ENCODE results near the gene TBX10. TPM values are rescaled to one million over a fixed set of nuclear protein-coding genes. Genes with fewer than 3 reads are reported as not detected.

Gene TBX10
- total RNA-seq, 1 donor from 2014 or later, result not detected

- H3K27ac Mint-ChIP-seq (ENCODE audit: unreplicated experiment), result peak overlapping the region; percentile 0
- no peak overlapping the region for H3K4me3 Mint-ChIP-seq
- no peaks in the 10 kb centered on the region for H3K27me3 Mint-ChIP-seq (ENCODE audit: low read depth)
- peaks cover 4% of the 10 kb centered on the region for H3K36me3 Mint-ChIP-seq (ENCODE audit: low read depth)
- peaks cover 14% of the 10 kb centered on the region for H3K4me1 Mint-ChIP-seq
- DNase-seq (ENCODE audit: low read depth, low spot score), result no peak
- no peak for TF ChIP-seq CTCF (conservative IDR thresholded peaks at IDR 0.05)
- peaks cover 2% of the 10 kb centered on the region for H3K9me3 Mint-ChIP-seq
These were observed 13.6 kb upstream of the TBX10 start for GRCh38 chr11:67652965-67653845.

- DNase-seq (ENCODE audit: low read depth, low spot score), result no peak
- Mint-ChIP-seq H3K4me1 (peaks cover 14% of the 10 kb centered on the region), H3K4me3 (no peak overlapping the region), H3K27ac (ENCODE audit: unreplicated experiment) (peak overlapping the region; percentile 0), H3K36me3 (ENCODE audit: low read depth) (peaks cover 4% of the 10 kb centered on the region), H3K9me3 (peaks cover 2% of the 10 kb centered on the region), H3K27me3 (ENCODE audit: low read depth) (no peaks in the 10 kb centered on the region)
- TF ChIP-seq CTCF (conservative IDR thresholded peaks at IDR 0.05), result no peak
These were observed 12.6 kb upstream of the TBX10 start for GRCh38 chr11:67651976-67652781.

GRCh38 chr11:67649634-67650510, 10.3 kb upstream of the TBX10 start:
- no peak overlapping the region for H3K4me3 Mint-ChIP-seq
- H3K9me3 Mint-ChIP-seq, result no peaks in the 10 kb centered on the region
- H3K36me3 Mint-ChIP-seq (ENCODE audit: low read depth), result peaks cover 4% of the 10 kb centered on the region
- H3K27me3 Mint-ChIP-seq (ENCODE audit: low read depth), result no peaks in the 10 kb centered on the region
- no peak for TF ChIP-seq CTCF (conservative IDR thresholded peaks at IDR 0.05)
- peaks cover 14% of the 10 kb centered on the region for H3K4me1 Mint-ChIP-seq
- no peak for DNase-seq (ENCODE audit: low read depth, low spot score)
- no peak overlapping the region for H3K27ac Mint-ChIP-seq (ENCODE audit: unreplicated experiment)

- Mint-ChIP-seq H3K27ac (ENCODE audit: unreplicated experiment) (no peak overlapping the region), H3K36me3 (ENCODE audit: low read depth) (peaks cover 4% of the 10 kb centered on the region), H3K4me3 (no peak overlapping the region)
These were observed 9.4 kb upstream of the TBX10 start for GRCh38 chr11:67648796-67649613.

More at GRCh38 chr11:67648796-67649613, 9.4 kb upstream of the TBX10 start:
- no peak for TF ChIP-seq CTCF (conservative IDR thresholded peaks at IDR 0.05)
- Mint-ChIP-seq H3K27me3 (ENCODE audit: low read depth) (no peaks in the 10 kb centered on the region), H3K9me3 (no peaks in the 10 kb centered on the region), H3K4me1 (peaks cover 14% of the 10 kb centered on the region)
- DNase-seq (ENCODE audit: low read depth, low spot score), result no peak
